Endothelial cell of umbilical vein (primary cell): ENCODE measurements around the gene RAB8A. TPM values are rescaled to one million over a fixed set of nuclear protein-coding genes. Genes with fewer than 3 reads are reported as not detected.

Experiments used
- BruUV-seq: library from RNA; stranded (reverse); fragments of 400-500 nt; replicated peaks from 2 replicates; lab custom pipeline; 2021; lab: Mats Ljungman, UMichigan
- CTCF ChIA-PET: fragments of 300-600, 350-600 bp; sonication (Branson Sonifier 250); formaldehyde crosslinking; loops from one replicate; lab custom pipeline; 2021; ENCODE audit warnings: antibody characterized with exemption, inconsistent platforms; lab: Charles Lee
- POLR2A ChIA-PET: fragments of 300-600, 350-600 bp; sonication (Branson Sonifier 250); formaldehyde crosslinking; loops from one replicate; lab custom pipeline; 2021; ENCODE audit warnings: antibody characterized with exemption, inconsistent platforms; lab: Charles Lee
- DNase-seq: peaks from one replicate; pipeline ENCODE4 v3.0.0-alpha.2; 2011; ENCODE audit warnings: low read depth, low spot score
- FAIRE-seq: peaks from 2 replicates; lab custom pipeline; 2011; peaks lifted over from hg19 to GRCh38; lab: Jason Lieb, UNC
- H2AFZ ChIP-seq: 2 replicates; pipeline ENCODE4 v1.6.0; 2012; ENCODE audit warnings: low read depth, low read length, control low read depth, inconsistent platforms
- H3K27ac ChIP-seq: 2 replicates; pipeline ENCODE4 v1.5.1; 2011; ENCODE audit warnings: low read depth, mild to moderate bottlenecking, control low read depth, low read length, moderate library complexity; ENCODE audit not compliant: insufficient read depth
- H3K27me3 ChIP-seq, 2 experiments: 2 replicates each; pipeline versions ENCODE4 v1.6.0 to v1.6.1; 2011; ENCODE audit warnings: low read length in 2 of 2, mixed read lengths in 1 of 2; ENCODE audit not compliant: control insufficient read depth in 2 of 2, insufficient read depth in 2 of 2
- H3K36me3 ChIP-seq, 2 experiments: 2 replicates in 1 of 2; 3 replicates in 1 of 2; pipeline ENCODE4 v1.5.1; 2011; ENCODE audit warnings: low read length in 2 of 2, mild to moderate bottlenecking in 1 of 2, moderate library complexity in 1 of 2; ENCODE audit not compliant: control insufficient read depth in 2 of 2, insufficient read depth in 2 of 2; ENCODE audit errors: extremely low read depth in 1 of 2
- H3K4me1 ChIP-seq: 3 replicates; pipeline ENCODE4 v1.5.1; 2011; ENCODE audit warnings: mild to moderate bottlenecking, low read length; ENCODE audit not compliant: control insufficient read depth, insufficient read depth; ENCODE audit errors: extremely low read depth
- H3K4me2 ChIP-seq: 2 replicates; pipeline ENCODE4 v1.6.1; 2011; ENCODE audit warnings: low read length, control low read depth, mixed read lengths; ENCODE audit not compliant: insufficient read depth
- H3K4me3 ChIP-seq, 3 experiments: fragments of 200-600 bp in 1 of 3; sonication (generic), shearing (Covaris generic) in 1 of 3; replicated peaks in 1 of 3; 2 replicates each; pipeline ENCODE4 v1.5.1; 2011 to 2016; ENCODE audit warnings: control low read depth in 3 of 3, low read length in 3 of 3, mild to moderate bottlenecking in 2 of 3, inconsistent platforms in 1 of 3, low read depth in 1 of 3, moderate library complexity in 1 of 3; ENCODE audit not compliant: insufficient read depth in 1 of 3
- H3K79me2 ChIP-seq: 2 replicates; pipeline ENCODE4 v1.6.0; 2012; ENCODE audit warnings: low read length, inconsistent platforms; ENCODE audit not compliant: control insufficient read depth, insufficient read depth
- H3K9ac ChIP-seq: replicated peaks from 2 replicates; pipeline ENCODE3; 2011; ENCODE audit warnings: low read length, control low read depth; ENCODE audit not compliant: insufficient read depth; ENCODE audit errors: extremely low read depth
- H3K9me1 ChIP-seq: replicated peaks from 3 replicates; pipeline ENCODE4 v1.6.0; 2011; ENCODE audit warnings: mild to moderate bottlenecking, low read length; ENCODE audit not compliant: control insufficient read depth, insufficient read depth; ENCODE audit errors: extremely low read depth
- H3K9me3 ChIP-seq: replicated peaks from 2 replicates; pipeline ENCODE4 v1.5.1; 2012; ENCODE audit warnings: low read length, inconsistent platforms; ENCODE audit not compliant: control insufficient read depth, insufficient read depth
- H4K20me1 ChIP-seq: replicated peaks from 2 replicates; pipeline ENCODE3; 2011; ENCODE audit warnings: mild to moderate bottlenecking, low read length; ENCODE audit not compliant: control insufficient read depth, insufficient read depth; ENCODE audit errors: extremely low read depth
- EZH2 ChIP-seq: IDR thresholded peaks from 2 replicates; pipeline ENCODE4 v1.6.1; 2012; ENCODE audit warnings: borderline replicate concordance, low read depth, mild to moderate bottlenecking, moderate library complexity, low read length, inconsistent platforms; ENCODE audit not compliant: severe bottlenecking
- FOS ChIP-seq: IDR thresholded peaks from 2 replicates; pipeline ENCODE4 v1.6.1; 2011; ENCODE audit warnings: mild to moderate bottlenecking, low read length, moderate library complexity, borderline replicate concordance; ENCODE audit not compliant: insufficient read depth
- GATA2 ChIP-seq: IDR thresholded peaks from 2 replicates; pipeline ENCODE4 v1.7.0; 2011; ENCODE audit warnings: low read depth, mild to moderate bottlenecking, moderate library complexity, mixed read lengths, low read length; ENCODE audit not compliant: insufficient read length, insufficient read depth
- JUN ChIP-seq: IDR thresholded peaks from 2 replicates; pipeline ENCODE4 v1.6.1; 2011; ENCODE audit warnings: borderline replicate concordance, low read depth; ENCODE audit not compliant: insufficient read length, insufficient read depth
- MYC ChIP-seq: IDR thresholded peaks from one replicate; pipeline ENCODE4 v1.6.1; 2011; ENCODE audit warnings: mild to moderate bottlenecking, low read depth, low read length
- POLR2A ChIP-seq: IDR thresholded peaks from 2 replicates; pipeline ENCODE4 v1.6.1; 2012; ENCODE audit warnings: low read depth, mild to moderate bottlenecking, control low read depth, low read length
- POLR2AphosphoS5 ChIP-seq: IDR thresholded peaks from 2 replicates; pipeline ENCODE4 v1.6.1; 2012; ENCODE audit warnings: low read depth, mild to moderate bottlenecking, control low read depth, low read length, moderate library complexity; ENCODE audit not compliant: insufficient read depth
- dilution Hi-C: fragments of 300-500 bp; cut with MboI; formaldehyde crosslinking; loops from one replicate; pipeline ENCODE4 v1.15.0; 2019; ENCODE audit warnings: low sequenced_read_pairs; ENCODE audit not compliant: extremely low pct_ligation_motif_present
- intact Hi-C: fragments of 100-400 bp; cut with micrococcal nuclease; formaldehyde crosslinking; loops from one replicate; pipeline ENCODE4 v1.10.0; 2022
- polyA plus RNA-seq, 4 experiments: library from polyadenylated mRNA; depleted of rRNA in 3 of 4; stranded (reverse) in 3 of 4; unstranded in 1 of 4; fragments of >200 nt; gene quantifications; 2 replicates each; pipeline versions ENCODE4 v1.2.1 to v1.2.3, GENCODE V29; 2011 to 2012; ENCODE audit warnings: missing spikeins in 1 of 4
- total RNA-seq: library from RNA; stranded (reverse); gene quantifications from 2 replicates; pipeline ENCODE4 v1.2.3, GENCODE V29; 2021
- TF ChIP-seq, protein P1 (sequence below): IDR thresholded peaks from 2 replicates; pipeline ENCODE4 v1.6.1; 2011; ENCODE audit not compliant: insufficient read depth, insufficient read length
- TF ChIP-seq, protein P2 (sequence below), 2 donors: IDR thresholded peaks; 1 replicate in 1 of 2; 2 replicates in 1 of 2; pipeline ENCODE4 v1.5.1; 2011; ENCODE audit warnings: low read length in 2 of 2, mild to moderate bottlenecking in 2 of 2, moderate library complexity in 2 of 2, control low read depth in 1 of 2, inconsistent platforms in 1 of 2, low read depth in 1 of 2; ENCODE audit not compliant: insufficient read depth in 1 of 2; ENCODE audit errors: extremely low read depth in 1 of 2

The RAB8A gene
- total and polyA plus RNA-seq, 2 donors (not counting 3 experiments of a cell fraction or from before 2014, with no cell fraction given), result 81.5 to 107 TPM

DNA sequence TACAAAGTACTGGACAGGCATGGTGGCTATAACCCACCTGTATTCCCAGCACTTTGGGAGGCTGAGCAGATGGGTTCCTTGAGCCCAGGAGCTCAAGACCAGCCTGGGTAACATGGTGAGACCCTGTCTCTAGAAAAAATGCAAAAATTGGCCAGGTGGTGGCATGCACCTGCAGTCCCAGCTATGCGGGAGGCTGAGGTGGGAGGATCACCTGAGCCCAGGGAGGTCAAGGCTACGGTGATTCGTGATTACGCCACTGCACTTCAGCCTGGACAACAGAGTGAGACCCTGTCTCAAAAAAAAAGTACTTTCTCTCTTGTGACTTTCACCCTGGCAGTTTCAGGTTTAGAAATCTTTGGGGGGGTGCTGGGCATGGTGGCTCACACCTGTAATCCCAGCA is 11.2 kb upstream of the RAB8A start:
- H4K20me1 ChIP-seq, result peaks cover 3% of the 10 kb centered on the region
- FAIRE-seq (no peak), DNase-seq (no peak)
- no peak overlapping the region for H3K4me3 ChIP-seq
- H3K9me1 ChIP-seq, result no peaks in the 10 kb centered on the region
- H3K9me3 ChIP-seq, result no peaks in the 10 kb centered on the region
- intact Hi-C loops, result no loop called here
- TF ChIP-seq MYC (no peak), EZH2 (no peak), POLR2AphosphoS5 (no peak), FOS (no peak), JUN (no peak), POLR2A (no peak), GATA2 (no peak)
- TF ChIP-seq, protein P1, sequence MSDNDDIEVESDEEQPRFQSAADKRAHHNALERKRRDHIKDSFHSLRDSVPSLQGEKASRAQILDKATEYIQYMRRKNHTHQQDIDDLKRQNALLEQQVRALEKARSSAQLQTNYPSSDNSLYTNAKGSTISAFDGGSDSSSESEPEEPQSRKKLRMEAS, result no peak
- TF ChIP-seq, protein P2, sequence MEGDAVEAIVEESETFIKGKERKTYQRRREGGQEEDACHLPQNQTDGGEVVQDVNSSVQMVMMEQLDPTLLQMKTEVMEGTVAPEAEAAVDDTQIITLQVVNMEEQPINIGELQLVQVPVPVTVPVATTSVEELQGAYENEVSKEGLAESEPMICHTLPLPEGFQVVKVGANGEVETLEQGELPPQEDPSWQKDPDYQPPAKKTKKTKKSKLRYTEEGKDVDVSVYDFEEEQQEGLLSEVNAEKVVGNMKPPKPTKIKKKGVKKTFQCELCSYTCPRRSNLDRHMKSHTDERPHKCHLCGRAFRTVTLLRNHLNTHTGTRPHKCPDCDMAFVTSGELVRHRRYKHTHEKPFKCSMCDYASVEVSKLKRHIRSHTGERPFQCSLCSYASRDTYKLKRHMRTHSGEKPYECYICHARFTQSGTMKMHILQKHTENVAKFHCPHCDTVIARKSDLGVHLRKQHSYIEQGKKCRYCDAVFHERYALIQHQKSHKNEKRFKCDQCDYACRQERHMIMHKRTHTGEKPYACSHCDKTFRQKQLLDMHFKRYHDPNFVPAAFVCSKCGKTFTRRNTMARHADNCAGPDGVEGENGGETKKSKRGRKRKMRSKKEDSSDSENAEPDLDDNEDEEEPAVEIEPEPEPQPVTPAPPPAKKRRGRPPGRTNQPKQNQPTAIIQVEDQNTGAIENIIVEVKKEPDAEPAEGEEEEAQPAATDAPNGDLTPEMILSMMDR (IDR thresholded peaks at IDR 0.05; ENCODE audit: extremely low read depth in 1 of 2, insufficient read depth in 1 of 2, low read depth in 1 of 2, low read length in 2 of 2), result no peak
- H3K4me1 ChIP-seq, result peaks cover 7% of the 10 kb centered on the region
- ChIA-PET POLR2A (no interaction called here), CTCF (no interaction called here)
- H3K27me3 ChIP-seq, result no peaks in the 10 kb centered on the region
- no TSS peak for BruUV-seq
- H3K27ac ChIP-seq, result no peak overlapping the region
- dilution Hi-C loops, result no loop called here
- H3K4me2 ChIP-seq, result no peak overlapping the region
- H3K79me2 ChIP-seq, result peaks cover 19% of the 10 kb centered on the region
- H3K9ac ChIP-seq, result no peak overlapping the region
- H3K36me3 ChIP-seq, result peaks cover 35 to 36% of the 10 kb centered on the region in 2 experiments
- no peak overlapping the region for H2AFZ ChIP-seq
